Activated CD4-positive, alpha-beta T cell treated with anti-CD3 and anti-CD28 coated beads, Interleukin-2, amount 10 ng/mL, durations not matched to agents 24 days and 14 days (primary cell): Measurements from ENCODE around the gene TAF1B. TPM values are rescaled to one million over a fixed set of nuclear protein-coding genes. Genes with fewer than 3 reads are reported as not detected.

Source experiments
- DNase-seq: peaks from one replicate; pipeline ENCODE4 v3.0.0; 2022
- H3K27ac Mint-ChIP-seq: one replicate; pipeline ENCODE4 v1.8.0; 2022; ENCODE audit warnings: mild to moderate bottlenecking, mixed read lengths
- H3K27me3 Mint-ChIP-seq: one replicate; pipeline ENCODE4 v1.8.0; 2022; ENCODE audit warnings: mixed read lengths
- H3K36me3 Mint-ChIP-seq: one replicate; pipeline ENCODE4 v1.8.0; 2022; ENCODE audit warnings: low read depth, mild to moderate bottlenecking, mixed read lengths
- H3K4me1 Mint-ChIP-seq: one replicate; pipeline ENCODE4 v1.8.0; 2021; ENCODE audit warnings: mixed read lengths
- H3K4me3 Mint-ChIP-seq: one replicate; pipeline ENCODE4 v1.8.0; 2022; ENCODE audit warnings: mild to moderate bottlenecking, moderate library complexity, mixed read lengths
- H3K9me3 Mint-ChIP-seq: one replicate; pipeline ENCODE4 v1.8.0; 2021; ENCODE audit warnings: mixed read lengths
- intact Hi-C: fragments of 100-400 bp; cut with micrococcal nuclease; formaldehyde crosslinking; loops from one replicate; pipeline ENCODE4 v1.15.1; 2023
- total RNA-seq: library from RNA; stranded (reverse); gene quantifications from 2 replicates; pipeline ENCODE4 v1.2.3, GENCODE V29; 2022

Gene TAF1B
- total RNA-seq, 1 donor from 2014 or later, result 21.9 TPM

GRCh38 chr2:9983401-9984216 lies 140.3 kb downstream of the TAF1B start:
- intact Hi-C loops, result loop anchor here (1.0 kb wide), 1 partner anchor 65 kb away; no protein-coding TSS in a partner anchor
- Mint-ChIP-seq H3K4me1 (peaks cover 12% of the 10 kb centered on the region), H3K27ac (no peak overlapping the region), H3K4me3 (no peak overlapping the region), H3K27me3 (peaks cover 24% of the 10 kb centered on the region), H3K9me3 (no peaks in the 10 kb centered on the region), H3K36me3 (no peaks in the 10 kb centered on the region)
- DNase-seq, result no peak

Other genes with a start within 250 kb of the TAF1B start
- gene YWHAQ, start 212.5 kb upstream of the TAF1B start, total RNA-seq, result 321 and 335 TPM in 2 replicates
- gene GRHL1, start 108.2 kb downstream of the TAF1B start, total RNA-seq, result 1.2 and 2.1 TPM in 2 replicates
- 7.2 and 8.4 TPM in 2 replicates for gene KLF11, start 200.1 kb downstream of the TAF1B start, total RNA-seq
- 0.24 and 0.63 TPM in 2 replicates for gene CYS1, start 236.9 kb downstream of the TAF1B start, total RNA-seq